ENCODE data around the gene SNCB.

SNCB gene

DNA sequence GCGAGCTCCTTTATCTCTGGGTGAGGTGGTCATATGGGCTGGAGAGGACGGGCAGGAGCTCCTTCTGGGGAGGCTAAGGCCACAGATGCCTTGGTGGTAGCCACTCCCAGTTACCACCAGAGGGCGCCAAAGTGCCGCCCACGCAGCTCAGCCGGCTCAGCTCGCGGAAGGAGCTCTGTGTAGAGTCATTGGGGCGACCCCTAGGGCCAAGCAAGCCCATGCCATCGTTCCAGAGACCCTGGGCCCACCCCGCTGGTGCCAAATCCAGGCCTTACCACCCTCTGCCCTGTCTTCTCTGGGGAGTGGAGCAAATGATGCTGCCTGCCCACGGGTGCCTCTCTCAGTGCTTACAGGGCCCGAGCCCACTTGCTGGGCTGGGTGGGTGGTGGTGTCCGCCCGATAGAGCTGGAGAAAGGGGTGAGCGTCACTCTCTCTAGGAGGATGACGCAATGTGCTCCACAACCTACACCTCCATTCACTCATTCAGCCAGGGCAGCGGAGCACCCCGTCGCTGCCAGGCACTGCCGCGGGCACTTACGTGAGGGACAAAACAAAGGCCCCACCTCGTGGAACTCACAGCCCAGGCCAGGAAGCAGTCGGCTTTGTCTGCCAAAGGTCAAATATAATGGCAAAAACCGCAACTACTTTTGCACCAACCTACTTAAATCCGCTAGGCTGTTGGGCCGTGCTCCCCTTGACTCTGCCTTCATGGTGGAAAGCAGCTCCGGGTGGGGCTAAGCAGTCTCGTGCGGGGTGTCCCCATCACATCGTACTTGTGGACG is 30.7 kb upstream of the SNCB start:
- DNase-seq: no peak

DNA sequence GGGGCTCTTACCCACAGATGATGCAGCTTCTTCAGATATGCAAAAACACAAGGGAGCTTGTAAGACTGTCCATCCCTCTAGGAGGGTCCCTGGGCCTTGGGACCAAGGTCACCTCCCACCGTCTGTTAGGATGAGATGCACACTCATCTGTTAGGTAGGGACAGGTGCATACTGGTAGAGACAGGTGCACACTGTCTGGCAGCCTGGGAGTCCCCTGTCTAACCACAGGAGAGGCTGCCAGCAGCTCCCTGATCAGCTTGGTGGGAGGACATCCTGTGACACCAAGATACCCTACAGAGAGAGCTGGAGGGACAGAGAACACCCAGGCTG is 30.2 kb upstream of the SNCB start:
- DNase-seq: no peak

DNA sequence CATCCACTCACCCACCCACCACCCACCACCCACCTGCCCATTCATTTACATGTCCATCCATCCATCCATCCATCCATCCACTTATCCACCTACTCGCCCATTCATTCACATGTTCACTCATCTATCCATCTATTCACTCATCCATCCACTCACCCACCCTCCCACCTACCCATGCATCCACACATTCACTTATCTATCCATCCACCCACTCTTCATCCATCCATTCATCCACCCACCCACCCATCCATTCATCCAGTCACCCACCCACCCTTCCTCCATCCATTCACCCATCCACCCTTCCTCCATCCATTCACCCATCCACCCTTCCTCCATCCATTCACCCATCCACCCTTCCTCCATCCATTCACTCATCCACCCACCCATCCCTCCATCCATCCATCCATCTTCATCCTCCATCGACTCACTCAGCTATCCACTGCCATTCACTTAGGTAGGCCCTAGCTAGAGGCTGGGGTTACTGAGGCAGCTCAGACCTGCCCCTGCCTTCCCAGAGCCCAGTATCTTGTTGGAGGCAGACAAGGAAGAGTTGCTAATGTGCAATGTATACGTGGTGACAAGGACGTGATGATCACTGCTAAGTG is 29.6 kb upstream of the SNCB start:
- DNase-seq: no peak

DNA sequence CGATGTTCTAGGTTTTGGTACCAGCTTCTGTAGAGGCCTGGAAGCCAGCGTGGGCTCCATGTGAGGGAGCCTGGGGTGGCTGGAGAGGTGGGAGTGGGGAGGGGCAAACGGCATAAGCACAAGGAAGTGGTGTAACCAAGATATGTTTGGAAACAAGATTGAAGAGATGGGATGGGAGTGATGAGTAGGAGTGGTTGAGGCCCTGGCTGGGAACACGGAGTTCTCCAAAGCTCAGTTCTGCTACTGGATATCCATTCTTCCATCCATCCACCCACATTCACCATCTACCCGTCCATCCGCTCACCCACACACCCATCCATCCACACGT is 29.1 kb upstream of the SNCB start:
- DNase-seq: no peak

DNA sequence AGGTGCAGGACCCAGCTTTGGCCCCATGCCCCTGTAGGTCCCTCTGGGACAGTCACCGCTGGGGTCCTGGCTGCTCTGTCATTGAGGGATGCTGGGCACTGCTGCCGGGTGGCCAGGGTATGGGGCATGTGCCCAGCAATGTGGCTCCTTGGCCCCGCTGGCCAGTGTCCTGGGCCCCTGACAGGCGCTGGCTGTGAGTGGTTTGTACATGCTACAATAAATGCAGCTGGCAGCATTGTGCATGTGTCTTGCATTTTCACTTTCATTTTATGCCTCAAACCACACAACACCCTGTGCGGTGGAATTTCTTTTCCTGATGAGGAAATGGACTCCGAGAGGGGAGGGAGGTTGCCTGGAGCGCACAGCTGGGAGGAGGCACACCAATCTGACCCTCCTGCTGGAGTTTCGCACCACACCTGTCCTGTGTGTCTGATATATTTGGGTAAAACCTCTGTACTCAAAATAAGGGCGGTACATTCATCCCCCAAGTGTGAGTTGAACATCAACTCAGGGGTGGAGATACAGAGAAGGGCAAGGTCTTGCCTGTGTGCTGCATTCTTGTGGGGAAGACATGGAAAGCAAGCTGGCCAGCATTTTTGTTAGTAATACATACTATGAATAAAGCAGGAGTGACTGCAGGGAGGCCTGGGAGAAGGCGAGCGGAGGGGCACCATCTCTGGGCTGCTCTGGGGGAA is 28.6 kb upstream of the SNCB start:
- DNase-seq: no peak

DNA sequence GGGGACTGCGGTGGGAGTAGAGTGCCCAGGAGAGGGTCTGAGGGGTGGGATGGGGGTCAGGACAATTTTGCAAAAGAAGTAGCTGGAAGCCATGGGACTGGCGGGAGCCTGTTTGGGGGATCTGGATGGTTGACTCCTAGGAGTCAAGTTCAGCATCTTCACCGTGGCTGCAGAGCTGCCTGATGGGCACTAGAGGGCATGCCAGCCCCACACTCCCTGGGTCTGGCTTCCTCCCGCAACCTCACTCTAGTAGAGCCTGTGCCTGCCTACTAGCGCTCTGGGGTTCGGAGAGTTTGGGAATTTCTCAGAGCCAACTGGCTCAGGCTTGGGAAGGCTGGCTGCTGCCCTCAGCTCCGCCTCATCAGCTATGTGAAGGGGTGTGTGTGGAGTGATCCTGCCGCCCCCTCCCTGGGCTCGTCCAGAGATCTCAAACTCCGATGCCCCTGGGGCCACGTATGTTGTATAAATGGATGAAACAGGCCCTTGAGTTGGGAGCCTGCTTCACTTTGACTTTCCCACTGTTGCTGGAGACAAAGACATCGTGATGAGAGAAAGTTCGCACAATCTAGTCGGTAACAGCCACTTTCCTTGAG is 27.8 kb upstream of the SNCB start:
- DNase-seq: no peak

DNA sequence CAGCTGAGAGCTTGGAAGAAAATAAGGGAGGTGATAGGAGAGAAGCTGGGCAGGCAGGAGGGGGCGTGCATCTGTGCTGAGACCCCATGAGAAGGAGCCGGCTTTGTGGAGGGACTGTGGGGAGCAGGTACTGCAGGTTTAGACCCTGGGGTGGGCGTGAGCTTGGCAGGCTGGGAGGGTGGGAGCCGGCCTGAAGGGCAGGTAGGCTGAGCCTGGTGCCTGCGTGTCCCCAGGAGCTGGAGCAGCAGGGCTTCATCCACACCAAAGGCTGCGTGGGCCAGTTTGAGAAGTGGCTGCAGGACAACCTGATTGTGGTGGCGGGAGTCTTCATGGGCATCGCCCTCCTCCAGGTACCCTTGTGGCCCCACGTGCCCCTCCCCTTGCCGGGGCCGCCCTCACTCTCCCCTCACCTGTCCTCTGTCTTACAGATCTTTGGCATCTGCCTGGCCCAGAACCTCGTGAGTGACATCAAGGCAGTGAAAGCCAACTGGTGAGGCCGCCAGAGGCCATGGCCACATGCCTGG is 26.2 kb upstream of the SNCB start:
- no peak for DNase-seq

DNA sequence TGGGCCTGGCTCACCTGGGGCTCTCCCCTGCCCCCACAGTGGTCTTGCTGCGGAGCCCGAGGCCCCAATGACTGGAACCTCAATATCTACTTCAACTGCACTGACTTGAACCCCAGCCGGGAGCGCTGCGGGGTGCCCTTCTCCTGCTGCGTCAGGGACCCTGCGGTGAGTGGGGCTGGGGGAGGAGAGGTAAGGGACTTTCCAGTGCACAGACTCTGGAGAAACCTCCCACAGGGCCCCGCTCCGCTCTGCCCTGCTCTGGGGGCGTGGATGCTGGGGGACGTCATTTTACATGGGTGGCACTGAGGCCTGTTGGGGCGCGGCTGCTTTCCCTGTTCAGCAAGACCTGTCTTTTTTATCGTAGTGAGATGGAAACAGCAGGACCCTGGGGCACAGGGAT is 24.5 kb upstream of the SNCB start:
- no peak for DNase-seq

DNA sequence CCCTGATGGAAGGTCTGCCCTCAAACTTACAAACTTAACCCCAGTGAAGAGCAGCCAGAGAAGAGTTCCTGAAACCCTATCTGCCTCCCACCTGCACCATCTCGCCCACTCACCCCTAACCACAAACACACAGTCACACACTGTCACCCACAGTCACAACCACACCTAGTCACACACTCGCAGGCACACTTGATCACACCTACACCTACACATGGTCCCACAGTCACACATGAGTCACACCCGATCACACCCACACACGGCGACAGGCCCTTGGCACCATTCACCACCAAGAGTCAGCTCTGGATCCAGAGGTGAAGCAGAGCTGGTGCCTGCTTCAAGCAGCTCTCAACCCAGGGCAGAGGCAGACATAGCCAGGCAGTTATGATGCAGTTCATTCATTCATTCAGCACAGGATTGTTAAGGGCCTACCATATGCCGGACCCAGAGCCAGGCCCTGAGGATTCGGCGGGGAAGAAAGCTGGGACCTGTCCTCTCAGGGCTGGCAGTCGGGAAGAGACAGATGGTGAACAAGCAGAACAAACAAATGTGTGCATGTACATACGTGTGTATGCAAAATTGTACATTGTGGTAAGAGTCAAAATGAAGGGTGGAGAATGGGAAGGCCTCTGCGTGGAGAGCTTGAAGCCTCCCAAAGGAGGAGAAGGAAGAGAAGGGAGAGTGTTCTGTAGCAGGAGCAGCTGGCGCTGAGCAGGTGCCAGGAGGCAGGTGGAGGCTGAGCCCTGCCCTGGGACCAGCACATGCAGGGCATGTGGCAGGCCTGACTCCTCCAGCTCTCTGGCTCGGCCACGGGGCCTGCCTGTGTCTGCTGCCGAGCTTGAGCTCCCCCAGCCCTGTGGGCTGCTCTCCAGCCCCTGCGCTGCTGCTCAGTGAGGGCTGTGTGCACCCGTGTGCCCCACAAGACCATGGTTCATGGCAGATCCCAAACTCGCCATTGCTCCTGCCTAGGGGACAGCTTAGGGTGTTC is 23.4 kb upstream of the SNCB start:
- DNase-seq: no peak

DNA sequence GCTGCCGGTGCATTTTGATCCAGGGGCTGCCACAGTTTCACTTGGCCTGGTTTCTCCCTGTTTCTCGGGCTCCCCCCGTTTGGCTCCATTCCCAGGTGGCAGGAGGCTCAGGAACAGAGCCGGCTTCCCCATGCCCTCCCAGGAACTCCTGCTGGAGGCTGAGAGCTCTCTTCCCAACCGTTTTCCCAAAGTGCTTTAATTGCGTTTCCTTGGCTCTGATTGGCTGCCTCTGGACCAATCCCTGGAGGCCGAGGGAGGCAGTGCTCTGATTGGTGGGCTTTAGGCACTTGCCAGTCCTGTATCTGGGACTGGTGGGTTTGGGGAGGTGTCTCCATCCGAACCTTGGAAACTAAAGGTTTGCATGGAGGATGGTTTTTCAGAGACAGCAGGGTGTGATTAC is 21.8 kb upstream of the SNCB start:
- no peak for DNase-seq

DNA sequence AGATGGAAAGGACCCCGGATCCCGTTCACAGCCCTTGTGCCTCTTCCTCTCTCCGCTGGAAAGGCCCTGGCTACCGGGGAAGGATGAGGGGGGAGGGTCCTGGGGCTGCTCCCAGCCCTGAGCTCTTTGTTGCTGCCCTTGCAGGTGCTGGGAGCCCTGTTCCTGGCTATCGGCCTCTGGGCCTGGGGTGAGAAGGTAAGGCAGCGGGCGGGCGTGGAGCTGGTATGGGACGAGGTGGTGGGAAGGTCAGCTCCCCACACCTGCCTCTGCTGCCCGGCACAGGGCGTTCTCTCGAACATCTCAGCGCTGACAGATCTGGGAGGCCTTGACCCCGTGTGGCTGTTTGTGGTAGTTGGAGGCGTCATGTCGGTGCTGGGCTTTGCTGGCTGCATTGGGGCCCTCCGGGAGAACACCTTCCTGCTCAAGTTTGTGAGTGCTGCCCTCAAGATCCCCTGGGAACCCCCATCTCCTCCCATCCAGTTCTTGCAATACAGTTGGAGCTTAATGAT is 21.2 kb upstream of the SNCB start:
- no peak for DNase-seq

DNA sequence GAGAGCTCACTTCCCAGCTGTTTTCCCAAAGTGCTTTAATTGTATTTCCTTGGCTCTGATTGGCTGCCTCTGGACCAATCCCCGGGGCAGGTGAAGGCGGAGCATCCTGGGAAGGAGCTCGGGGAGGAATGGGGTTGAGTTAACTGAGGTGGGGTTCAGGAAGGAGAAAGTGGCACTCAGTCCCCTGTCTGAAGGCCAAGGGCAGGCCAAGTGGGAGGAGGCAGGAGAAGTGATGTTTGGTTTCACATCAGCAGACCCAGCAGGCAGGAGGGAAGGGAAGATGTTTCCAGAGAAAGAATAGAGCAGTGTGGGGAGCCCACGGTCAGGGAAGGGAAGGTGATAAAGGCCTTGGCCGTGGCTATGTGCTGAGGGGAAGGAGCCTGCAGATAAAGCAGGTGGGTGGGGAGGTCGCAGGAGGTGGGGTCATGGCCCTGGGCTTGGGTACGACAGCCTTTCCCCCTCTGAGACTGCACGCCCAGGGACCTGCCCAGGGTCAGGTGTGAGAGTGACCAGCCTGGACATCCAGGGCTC is 20.1 kb upstream of the SNCB start:
- no peak for DNase-seq

DNA sequence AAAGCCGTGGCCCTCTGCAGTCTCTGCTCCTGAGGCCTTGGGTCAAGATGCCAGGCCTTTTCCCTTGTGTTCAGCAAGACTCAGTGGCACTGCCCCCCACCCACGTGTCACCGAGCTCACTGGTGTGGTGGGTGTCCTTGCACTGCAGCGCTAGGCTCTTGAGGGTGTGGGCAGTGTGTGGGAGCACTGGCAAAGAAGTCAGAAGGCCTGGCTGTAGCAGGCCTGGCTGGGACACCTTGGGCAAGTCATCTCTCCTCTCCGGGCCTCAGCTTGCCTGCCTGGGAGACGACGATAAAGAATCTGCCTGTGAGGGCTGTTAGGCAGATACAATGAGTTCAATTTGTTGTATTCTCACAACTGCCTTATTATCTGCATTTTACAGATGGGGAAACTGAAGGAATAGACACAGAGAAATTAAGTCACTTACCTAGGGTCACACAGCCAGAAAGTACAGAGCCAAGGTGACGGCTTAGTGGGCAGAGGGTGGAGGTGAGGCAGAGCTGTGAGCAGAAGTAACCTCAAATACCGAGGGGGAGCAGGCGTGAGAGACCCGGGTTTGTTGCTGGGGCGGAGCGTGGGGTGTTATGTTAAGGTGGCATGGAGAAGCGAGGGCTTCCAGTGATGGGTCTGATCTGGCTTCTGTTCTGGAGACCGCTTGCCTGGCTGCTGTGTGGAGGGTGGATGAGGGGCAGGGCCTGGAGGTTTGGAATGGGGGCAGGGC is 18.3 kb upstream of the SNCB start:
- DNase-seq: no peak

DNA sequence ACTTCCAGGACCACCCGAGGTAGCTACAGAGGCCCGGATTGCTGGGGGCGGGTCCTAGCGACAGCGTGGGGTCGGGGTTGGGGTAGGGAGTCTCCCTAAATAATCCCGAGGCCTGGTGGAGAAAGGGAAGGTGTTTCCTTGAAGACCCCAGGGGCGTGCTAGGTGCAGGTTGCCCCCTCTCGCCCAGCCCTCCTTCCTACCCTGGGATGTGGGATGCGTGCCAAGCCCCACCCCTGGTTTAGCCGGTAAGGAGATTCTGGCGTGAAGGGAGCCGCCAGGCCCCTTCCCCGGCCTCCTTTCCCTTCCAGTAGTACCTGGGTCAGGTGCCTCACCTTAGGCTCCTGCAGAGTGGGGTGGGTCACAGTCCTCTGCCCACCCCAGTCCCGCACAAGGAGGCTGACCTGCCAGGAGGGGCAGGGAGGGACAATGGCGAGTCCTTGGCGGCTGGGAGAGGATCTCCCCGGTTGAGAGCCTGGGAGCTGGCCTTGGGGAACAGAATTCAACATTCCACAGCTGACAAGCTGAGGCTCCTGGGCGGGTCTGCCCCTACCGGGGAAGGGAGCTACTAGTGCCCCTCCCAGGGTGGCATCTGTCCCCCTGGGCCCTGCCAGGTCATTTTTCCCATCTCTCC is 17.6 kb upstream of the SNCB start:
- DNase-seq: no peak

DNA sequence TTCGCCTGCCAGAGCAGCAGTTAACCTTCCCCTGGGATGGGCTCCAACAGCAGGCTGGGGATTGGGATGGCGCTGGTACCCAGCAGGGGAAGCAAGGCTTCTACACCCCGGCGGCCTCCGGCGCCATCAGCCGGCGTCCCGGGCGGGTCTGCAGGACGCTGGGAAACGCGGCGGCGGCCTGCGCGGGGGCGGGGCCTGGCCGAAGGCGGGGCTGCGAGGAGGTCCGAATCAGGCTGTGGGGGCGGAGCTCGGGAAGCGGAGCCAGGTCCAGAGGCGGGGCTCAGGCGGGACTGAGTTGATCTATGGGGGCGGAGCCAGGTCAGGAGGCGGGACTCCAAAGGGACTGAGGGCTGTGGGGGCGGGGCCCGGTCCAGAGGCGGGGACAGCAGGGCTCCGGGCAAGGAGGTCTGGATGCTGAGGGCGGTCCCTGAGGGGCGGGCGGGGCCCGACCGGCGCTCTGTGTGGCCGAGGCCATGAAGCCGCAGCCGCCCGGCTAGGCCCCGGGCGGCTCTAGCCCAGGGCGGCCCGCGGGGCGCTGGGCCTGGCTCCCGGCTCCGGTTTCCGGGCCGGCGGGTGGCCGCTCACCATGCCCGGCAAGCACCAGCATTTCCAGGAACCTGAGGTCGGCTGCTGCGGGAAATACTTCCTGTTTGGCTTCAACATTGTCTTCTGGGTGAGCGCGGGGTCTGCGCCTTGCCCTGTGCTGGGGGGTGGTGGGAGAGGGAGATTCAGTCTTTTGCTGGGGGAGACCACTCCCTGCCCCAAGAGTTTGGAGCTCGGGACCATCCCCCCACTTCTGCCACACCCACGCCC is 16.9 kb upstream of the SNCB start, which contains the start of gene TSPAN17:
Gene TSPAN17, plus strand, starts transcription at position 455 of the 813 bp plus-strand sequence. Its CDS starts 132 bp downstream, at position 587.
- peak; percentile 51 for DNase-seq

DNA sequence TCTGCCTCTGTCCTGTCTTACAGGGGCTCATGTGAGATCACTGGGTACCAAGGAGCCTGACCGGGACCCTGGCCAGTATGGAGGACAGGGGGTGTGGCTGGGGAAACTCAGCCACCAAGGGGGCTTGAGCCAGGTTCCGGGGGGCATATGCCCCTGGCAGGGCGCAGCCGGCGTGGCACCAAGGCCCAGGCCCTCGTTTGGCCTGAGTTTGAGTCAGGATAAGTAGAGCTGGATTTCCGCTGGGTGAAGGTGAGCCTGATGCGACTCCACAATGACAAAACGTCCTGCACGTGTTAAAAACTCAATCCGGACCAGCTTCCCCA is 16.3 kb upstream of the SNCB start:
- no peak for DNase-seq

DNA sequence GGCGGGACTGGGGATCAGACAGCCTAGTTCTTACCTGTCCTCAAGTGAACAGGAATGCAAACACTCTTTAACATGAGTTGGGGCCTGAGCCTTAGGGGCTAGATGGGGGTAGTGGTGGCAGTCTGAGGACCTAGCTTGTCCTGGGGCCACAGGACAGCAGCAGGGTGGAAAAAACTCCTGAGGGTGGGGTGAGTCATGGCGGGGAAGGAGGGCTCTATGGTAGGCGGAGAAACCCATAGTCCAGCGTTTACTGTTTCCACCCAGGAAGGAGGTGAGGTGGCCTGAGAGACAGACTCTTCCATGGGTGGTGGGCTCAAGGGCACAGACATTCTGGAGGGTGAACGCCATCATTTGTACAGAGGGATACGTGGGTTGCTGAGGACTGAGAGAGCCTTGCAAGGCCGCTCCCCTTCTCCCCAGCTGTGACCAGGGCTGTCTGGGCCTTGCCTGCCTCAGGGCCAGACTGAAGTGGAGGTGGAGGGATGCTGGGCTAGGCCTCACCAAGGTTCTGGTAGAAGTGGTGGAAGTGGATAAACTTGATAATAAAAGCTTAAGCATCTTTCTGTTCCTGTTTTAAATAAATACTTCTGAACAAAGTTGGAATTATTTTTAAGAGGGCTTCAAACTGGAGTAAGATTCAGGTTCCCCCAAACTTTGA is 15.8 kb upstream of the SNCB start:
- no peak for DNase-seq

DNA sequence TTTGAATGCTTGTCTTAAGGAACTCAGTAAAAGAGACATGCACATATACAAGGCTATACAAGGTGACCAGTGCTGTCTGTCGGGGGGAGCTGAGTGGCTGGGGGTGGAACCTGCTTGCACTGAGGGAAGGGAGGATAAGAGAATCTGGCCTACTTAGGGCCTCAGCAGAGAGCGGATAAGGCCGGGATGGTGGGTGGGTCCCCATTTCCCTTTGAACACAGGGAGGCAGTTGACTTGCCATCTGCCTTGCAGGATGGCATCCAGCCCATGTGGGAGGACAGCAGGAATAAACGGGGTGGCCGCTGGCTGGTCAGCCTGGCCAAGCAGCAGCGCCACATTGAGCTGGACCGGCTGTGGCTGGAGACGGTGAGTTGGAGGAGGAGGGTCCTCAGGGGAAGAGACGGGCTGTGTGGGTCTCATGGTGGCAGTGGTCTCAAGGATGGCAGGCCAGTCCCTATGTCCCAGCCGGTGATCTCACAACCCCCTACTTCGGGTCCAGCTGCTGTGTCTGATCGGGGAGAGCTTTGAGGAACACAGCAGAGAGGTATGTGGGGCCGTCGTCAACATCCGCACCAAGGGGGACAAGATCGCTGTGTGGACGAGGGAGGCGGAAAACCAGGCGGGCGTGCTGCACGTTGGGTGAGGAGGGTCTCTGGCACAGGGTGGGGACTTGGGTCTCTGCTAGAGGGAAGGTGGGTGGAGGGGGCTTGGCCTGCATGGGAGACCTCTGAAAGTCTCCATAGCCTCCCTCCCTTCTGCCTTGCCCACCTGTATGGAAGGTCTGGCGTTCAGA is 14.7 kb upstream of the SNCB start:
- DNase-seq: no peak

DNA sequence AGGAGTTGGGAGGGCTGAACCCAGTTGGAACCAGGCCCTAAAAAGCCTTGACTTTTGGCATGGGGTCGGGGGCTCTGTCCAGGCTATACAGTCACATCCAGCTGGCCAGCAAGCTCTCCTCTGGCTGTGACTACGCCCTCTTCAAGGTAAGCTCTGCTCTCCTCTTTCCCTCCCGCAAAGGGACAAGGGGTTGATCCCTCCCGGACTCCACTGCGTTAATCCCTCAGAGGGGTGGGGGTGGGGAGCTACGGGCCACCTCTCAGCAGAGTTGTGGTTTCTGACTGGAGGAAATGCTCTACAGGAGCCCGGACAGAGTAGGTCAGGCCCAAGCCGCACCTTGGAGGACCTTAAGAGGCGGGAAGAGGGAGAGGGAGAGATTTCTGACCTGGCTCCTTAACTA is 14.0 kb upstream of the SNCB start:
- DNase-seq: no peak

Data from NCI-H1436 treated with DMSO at 0.1 percent for 48 hours (cell line).